Measurements from ENCODE around the gene PKN1.

Gene PKN1

DNA sequence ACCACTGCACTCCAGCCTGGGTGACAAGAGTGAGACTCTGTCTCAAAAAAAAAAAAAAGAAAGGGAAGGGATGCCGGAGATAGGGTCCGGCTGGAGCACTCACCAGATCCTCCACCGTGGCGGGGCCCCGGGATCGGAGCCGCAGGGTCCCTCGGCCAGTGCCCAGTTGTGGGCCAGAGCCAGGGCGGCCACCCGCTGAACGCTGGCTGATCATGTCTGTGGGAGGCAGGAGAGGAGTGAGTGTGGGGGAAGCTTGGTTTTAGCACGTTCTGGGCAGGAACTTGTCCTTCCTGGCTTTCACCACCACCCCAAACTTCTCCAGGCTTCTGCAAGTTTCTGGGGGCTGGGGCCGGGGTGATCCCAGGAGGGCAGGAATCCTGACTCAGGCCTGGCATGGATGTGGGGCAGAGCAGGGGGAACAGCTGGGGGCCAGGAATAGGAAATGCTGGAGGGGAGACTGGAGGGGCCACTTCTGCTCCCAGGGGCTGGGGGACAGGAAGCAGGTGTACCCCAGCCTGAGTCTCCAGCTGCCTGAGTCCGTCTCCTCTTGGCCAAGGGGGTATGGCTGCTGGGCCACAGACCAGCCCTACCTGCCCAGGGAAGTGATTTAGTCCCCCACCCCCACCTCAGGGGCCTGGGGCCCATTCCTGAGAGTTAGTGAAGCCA is 46.3 kb downstream of the PKN1 start:
- DNase-seq (ENCODE audit: low read depth), result no peak
- TF ChIP-seq, protein P1, sequence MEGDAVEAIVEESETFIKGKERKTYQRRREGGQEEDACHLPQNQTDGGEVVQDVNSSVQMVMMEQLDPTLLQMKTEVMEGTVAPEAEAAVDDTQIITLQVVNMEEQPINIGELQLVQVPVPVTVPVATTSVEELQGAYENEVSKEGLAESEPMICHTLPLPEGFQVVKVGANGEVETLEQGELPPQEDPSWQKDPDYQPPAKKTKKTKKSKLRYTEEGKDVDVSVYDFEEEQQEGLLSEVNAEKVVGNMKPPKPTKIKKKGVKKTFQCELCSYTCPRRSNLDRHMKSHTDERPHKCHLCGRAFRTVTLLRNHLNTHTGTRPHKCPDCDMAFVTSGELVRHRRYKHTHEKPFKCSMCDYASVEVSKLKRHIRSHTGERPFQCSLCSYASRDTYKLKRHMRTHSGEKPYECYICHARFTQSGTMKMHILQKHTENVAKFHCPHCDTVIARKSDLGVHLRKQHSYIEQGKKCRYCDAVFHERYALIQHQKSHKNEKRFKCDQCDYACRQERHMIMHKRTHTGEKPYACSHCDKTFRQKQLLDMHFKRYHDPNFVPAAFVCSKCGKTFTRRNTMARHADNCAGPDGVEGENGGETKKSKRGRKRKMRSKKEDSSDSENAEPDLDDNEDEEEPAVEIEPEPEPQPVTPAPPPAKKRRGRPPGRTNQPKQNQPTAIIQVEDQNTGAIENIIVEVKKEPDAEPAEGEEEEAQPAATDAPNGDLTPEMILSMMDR (IDR thresholded peaks at IDR 0.05; ENCODE audit: insufficient read depth, low read depth, low read length, missing control alignments), result no peak
- no peak overlapping the region for H3K4me3 ChIP-seq (ENCODE audit: low read length)

DNA sequence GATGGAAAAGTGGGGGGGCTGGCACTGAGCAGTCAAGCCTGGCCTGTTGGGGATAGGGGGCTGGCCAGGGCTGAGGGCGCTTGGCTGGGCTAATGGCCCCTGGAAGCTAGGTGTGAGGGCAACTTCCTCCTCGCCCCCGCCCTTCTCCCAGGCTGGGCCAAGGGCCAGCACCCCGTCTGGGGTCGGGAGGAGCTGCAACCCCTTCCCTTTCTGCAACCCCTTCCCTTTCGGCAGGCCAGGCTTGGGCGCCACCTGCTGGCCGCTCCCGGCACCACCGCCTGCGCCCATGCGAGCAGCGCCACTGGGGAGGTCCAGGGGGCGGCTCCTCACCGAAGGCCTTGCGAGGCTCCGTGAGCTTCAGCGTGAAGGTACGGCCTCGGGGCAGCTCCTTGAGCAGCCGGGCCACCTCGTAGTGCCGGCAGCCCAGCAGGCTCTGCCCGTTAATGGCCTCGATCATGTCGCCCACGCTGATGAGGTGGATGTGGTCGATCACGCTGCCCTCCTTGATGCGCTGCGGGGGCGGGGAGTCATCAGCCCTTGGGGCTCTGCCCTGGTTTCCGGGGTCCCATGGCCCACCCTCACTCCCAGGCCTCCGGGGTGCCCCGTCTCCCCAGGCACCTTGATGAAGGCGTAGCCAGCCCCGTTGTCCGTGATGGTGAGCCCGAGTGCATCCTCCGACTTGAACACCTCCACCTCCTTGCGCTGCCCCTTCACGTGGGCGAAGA is 47.0 kb downstream of the PKN1 start:
- H3K4me3 ChIP-seq (ENCODE audit: low read length), result no peak overlapping the region
- DNase-seq (ENCODE audit: low read depth), result peak; percentile 29
- TF ChIP-seq, protein P1 (IDR thresholded peaks at IDR 0.05; ENCODE audit: insufficient read depth, low read depth, low read length, missing control alignments), result peak; percentile 59

DNA sequence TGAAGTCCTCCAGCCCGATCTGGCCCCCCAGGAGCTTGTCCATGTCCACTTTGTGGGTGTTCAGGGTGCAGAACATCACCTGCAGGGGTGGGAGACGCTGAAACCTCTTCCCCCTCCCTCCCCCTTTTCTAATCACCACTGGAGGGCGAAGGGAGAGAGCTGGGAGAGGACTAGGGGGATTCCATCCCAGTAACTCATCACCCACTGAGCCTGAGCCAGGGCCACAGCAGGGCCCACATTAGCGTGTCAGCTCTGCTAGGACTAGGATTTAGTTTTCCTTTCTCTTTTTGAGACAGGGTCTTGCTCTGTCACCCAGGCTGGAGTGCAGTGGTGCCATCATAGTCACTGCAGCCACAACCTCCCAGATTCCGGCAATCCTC is 47.6 kb downstream of the PKN1 start:
- TF ChIP-seq, protein P1 (IDR thresholded peaks at IDR 0.05; ENCODE audit: insufficient read depth, low read depth, low read length, missing control alignments), result no peak
- H3K4me3 ChIP-seq (ENCODE audit: low read length), result no peak overlapping the region
- no peak for DNase-seq (ENCODE audit: low read depth)

DNA sequence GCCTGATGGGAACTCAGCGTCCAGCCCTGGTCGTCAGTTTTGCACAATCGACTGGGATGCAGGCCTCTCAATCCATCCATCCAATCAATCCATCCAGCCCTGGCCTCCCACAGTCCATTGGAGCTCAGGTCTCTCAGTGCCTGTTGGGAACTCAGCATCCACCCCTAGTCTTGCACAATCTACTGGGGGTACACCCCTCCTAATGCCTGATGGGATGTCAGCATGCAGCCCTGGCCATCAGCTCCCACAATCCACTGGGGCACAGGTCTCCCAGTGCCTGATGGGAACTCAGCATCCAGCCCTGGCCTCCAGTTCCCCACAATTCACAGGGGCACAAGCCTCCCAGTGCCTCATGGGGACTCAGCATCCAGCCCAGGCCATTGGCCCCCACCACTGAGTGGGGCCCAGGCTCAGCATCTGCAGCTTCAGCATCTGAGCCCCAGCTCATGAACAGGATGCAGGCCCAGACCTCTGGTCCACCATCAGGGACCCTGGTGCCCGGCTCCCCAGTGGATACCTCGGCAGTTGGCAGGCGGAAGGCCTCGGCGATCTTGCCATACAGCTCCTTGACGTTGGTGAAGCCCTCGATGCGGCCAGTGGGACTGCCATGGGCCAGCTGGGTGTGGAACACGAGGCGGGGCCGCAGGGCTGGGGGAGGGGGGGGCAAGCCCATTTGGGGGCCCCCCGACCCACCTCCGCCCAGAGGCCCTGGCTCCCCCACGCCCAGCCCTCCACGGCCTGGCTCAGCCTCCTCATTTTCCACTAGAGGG is 49.3 kb downstream of the PKN1 start:
- TF ChIP-seq, protein P1 (IDR thresholded peaks at IDR 0.05; ENCODE audit: insufficient read depth, low read depth, low read length, missing control alignments), result no peak
- DNase-seq (ENCODE audit: low read depth), result no peak

DNA sequence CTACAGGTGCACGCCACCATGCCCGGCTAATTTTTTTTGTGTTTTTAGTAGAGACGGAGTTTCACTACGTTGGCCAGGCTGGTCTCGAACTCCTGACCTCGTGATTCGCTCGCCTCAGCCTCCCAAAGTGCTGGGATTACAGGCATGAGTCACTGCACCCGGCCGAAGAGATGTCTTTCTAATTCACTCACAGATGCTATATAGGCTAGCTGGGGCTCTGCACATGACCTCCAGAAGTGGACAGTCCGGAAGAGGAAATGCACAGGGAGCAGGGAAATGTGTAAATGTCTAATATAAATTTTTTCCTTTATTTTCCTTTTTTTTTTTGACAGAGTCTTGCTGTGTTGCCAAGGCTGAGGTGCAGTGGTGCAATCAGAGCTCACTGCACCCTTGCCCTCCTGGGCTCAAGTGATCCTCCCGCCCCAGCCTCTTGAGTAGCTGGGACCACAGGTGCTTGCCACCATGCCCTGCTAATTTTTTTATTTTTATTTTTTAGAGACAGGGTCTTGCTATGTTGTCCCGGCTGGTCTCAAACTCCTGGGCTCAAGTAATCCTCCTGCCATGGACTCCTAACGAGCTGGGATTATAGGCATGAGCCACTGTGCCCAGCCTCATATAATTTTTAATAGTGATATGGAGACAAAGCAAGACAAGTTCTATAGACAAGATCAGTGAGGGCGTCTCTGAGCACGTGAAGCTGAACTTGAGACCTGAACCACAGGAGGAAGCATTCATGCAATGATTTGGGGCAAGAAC is 54.4 kb downstream of the PKN1 start:
- TF ChIP-seq, protein P1 (IDR thresholded peaks at IDR 0.05; ENCODE audit: insufficient read depth, low read depth, low read length, missing control alignments), result no peak
- no peak for DNase-seq (ENCODE audit: low read depth)
- no peak overlapping the region for H3K4me3 ChIP-seq (ENCODE audit: low read length)

More for the DNA sequence above, 49.3 kb downstream of the PKN1 start:
- H3K4me3 ChIP-seq (ENCODE audit: low read length), result no peak overlapping the region

DNA sequence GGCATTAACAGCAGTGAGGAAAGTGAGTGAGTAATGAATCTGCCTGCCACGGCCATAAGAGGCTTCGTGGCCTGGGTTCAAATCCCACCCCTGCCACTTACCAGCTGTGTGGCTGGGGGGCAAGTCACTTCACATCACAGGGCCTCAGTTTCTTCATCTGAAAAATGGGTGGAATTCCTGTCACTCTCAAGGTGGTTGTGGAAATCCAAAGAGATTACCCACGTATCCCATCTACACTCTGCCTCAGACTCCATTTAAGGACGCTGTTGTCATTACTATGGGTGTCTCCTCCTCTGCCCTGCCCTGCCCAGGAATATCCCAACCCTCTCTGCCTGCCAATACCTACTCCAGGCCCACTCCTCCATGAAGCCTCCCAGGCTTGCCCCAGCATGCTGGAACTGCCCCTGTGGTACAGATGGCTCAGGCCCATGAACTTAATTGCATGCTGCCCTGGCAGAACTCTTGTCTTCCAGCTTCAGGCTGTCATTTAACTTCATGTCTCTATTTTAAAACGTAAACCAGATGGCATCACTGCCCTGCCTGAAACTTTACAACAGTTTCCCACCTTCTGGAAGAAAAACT is 59.7 kb downstream of the PKN1 start:
- no peak overlapping the region for H3K4me3 ChIP-seq (ENCODE audit: low read length)
- no peak for DNase-seq (ENCODE audit: low read depth)
- TF ChIP-seq, protein P1 (IDR thresholded peaks at IDR 0.05; ENCODE audit: insufficient read depth, low read depth, low read length, missing control alignments), result no peak

Measured in epithelial cell of esophagus (primary cell).